SH-SY5Y (cell line): ENCODE measurements around the gene SLC15A2.

Source experiments
- GATA2 ChIP-seq: IDR thresholded peaks from 2 replicates; pipeline ENCODE4 v1.6.1; 2011; ENCODE audit warnings: mild to moderate bottlenecking, low read depth, low read length
- GATA3 ChIP-seq: IDR thresholded peaks from 2 replicates; pipeline ENCODE4 v1.6.1; 2011; ENCODE audit warnings: low read depth, mild to moderate bottlenecking, low read length, moderate library complexity

GRCh38 chr3:121989943-121990342 is 95.7 kb downstream of the SLC15A2 start:
- no peak for TF ChIP-seq GATA2
- TF ChIP-seq GATA3: no peak
